K562 (cell line): ENCODE data around the gene DLGAP1. TPM values are rescaled to one million over a fixed set of nuclear protein-coding genes. Genes with fewer than 3 reads are reported as not detected.

Experiments
- ATAC-seq: fragments of 200-7000 bp; cut with Tn5 transposase; 3 replicates; pipeline ENCODE4 v1.9.1; 2020; ENCODE audit warnings: moderate library complexity
- BruUV-seq: library from RNA; stranded (reverse); fragments of 400-500 nt; replicated peaks from 2 replicates; lab custom pipeline; 2021; lab: Mats Ljungman, UMichigan
- CTCF ChIA-PET: fragments of 300-600 bp; formaldehyde crosslinking; extraction: SDS; loops from one replicate; lab custom pipeline; 2021; ENCODE audit warnings: low intra/inter-chr PET ratio; lab: Yijun Ruan, JAX
- POLR2A ChIA-PET: fragments of 300-600, 350-650 bp; sonication (Branson Sonifier 250); formaldehyde crosslinking; extraction: SDS; loops from one replicate; lab custom pipeline; 2021; ENCODE audit warnings: antibody characterized with exemption, inconsistent platforms; lab: Yijun Ruan, JAX
- DNase-seq, 4 experiments: peaks; one replicate each; pipeline versions ENCODE4 v3.0.0 to v3.0.0-alpha.2; 2011 to 2018; ENCODE audit warnings: low spot score in 3 of 4, mixed read lengths in 3 of 4; ENCODE audit errors: extremely low read depth in 1 of 4
- FAIRE-seq: peaks from 2 replicates; lab custom pipeline; 2011; peaks lifted over from hg19 to GRCh38; lab: Jason Lieb, UNC
- H2AFZ ChIP-seq: 2 replicates; pipeline ENCODE4 v1.6.0; 2011; ENCODE audit warnings: low read depth, low read length, control low read depth, inconsistent platforms
- H3K27ac ChIP-seq: fragments of 200-600 bp; 3 replicates; pipeline ENCODE4 v1.8.0; 2011; ENCODE audit warnings: low read depth, mild to moderate bottlenecking, control low read depth, inconsistent platforms, low read length, moderate library complexity, mixed read lengths; ENCODE audit errors: extremely low read depth
- H3K27me3 ChIP-seq, 2 experiments: fragments of 300-600 bp in 1 of 2; 2 replicates in 1 of 2; 3 replicates in 1 of 2; pipeline versions ENCODE4 v1.6.0 to v1.8.0; 2011; ENCODE audit warnings: inconsistent platforms in 2 of 2, low read length in 2 of 2, mild to moderate bottlenecking in 1 of 2, mixed read lengths in 1 of 2, moderate library complexity in 1 of 2; ENCODE audit not compliant: control insufficient read depth in 2 of 2, insufficient read depth in 2 of 2
- H3K36me3 ChIP-seq: fragments of 300-600 bp; 3 replicates; pipeline ENCODE4 v1.8.0; 2011; ENCODE audit warnings: mild to moderate bottlenecking, low read length, inconsistent platforms; ENCODE audit not compliant: control insufficient read depth, insufficient read depth
- H3K4me1 ChIP-seq, 2 experiments: fragments of 200-600 bp in 1 of 2; replicated peaks in 1 of 2; 2 replicates in 1 of 2; 3 replicates in 1 of 2; pipeline versions ENCODE4 v1.5.1 to v1.8.0; 2011; ENCODE audit warnings: inconsistent platforms in 2 of 2, low read length in 2 of 2, mild to moderate bottlenecking in 1 of 2, mixed read lengths in 1 of 2, moderate library complexity in 1 of 2; ENCODE audit not compliant: control insufficient read depth in 2 of 2, insufficient read depth in 2 of 2
- H3K4me2 ChIP-seq: 2 replicates; pipeline ENCODE4 v1.6.1; 2011; ENCODE audit warnings: low read length, control low read depth, inconsistent platforms, mixed read lengths; ENCODE audit not compliant: insufficient read depth
- H3K4me3 ChIP-seq: fragments of 200-600 bp; sonication (generic), shearing (Covaris generic); 2 replicates; pipeline ENCODE4 v1.5.1; 2016; ENCODE audit warnings: control low read depth, inconsistent platforms
- H3K79me2 ChIP-seq: fragments of 200-600 bp; 3 replicates; pipeline ENCODE4 v1.8.0; 2011; ENCODE audit warnings: low read length, inconsistent platforms; ENCODE audit not compliant: control insufficient read depth, insufficient read depth
- H3K9ac ChIP-seq, 2 experiments: 2 replicates each; pipeline versions ENCODE4 v1.6.0 to v1.6.1; 2011; ENCODE audit warnings: low read depth in 2 of 2, low read length in 2 of 2, control low read depth in 1 of 2, inconsistent platforms in 1 of 2, mild to moderate bottlenecking in 1 of 2, mixed read lengths in 1 of 2; ENCODE audit not compliant: insufficient read depth in 1 of 2
- H3K9me1 ChIP-seq: one replicate; pipeline ENCODE4 v1.6.0; 2011; ENCODE audit warnings: inconsistent platforms, mild to moderate bottlenecking, low read length, moderate library complexity; ENCODE audit not compliant: control insufficient read depth, insufficient read depth
- H3K9me3 ChIP-seq: replicated peaks from 2 replicates; pipeline ENCODE4 v1.5.1; 2011; ENCODE audit warnings: low read depth, low read length, inconsistent platforms; ENCODE audit not compliant: control insufficient read depth, insufficient read depth
- H4K20me1 ChIP-seq: replicated peaks from 2 replicates; pipeline ENCODE4 v1.6.1; 2011; ENCODE audit warnings: low read length, inconsistent platforms, mixed read lengths; ENCODE audit not compliant: control insufficient read depth, insufficient read depth
- ELF2 ChIP-seq: fragments of 250-450 bp; sonication (Bioruptor Pico); IDR thresholded peaks from 2 replicates; pipeline ENCODE4 v1.5.0; 2021; ENCODE audit warnings: mild to moderate bottlenecking
- EP400 ChIP-seq: fragments of 450-650 bp; IDR thresholded peaks from 2 replicates; pipeline ENCODE4 v1.6.1; 2017; ENCODE audit warnings: antibody characterized with exemption, mild to moderate bottlenecking, moderate library complexity
- NFXL1 ChIP-seq: fragments of 450-650 bp; formaldehyde crosslinking; IDR thresholded peaks from 2 replicates; pipeline ENCODE4 v1.4.0; 2021; ENCODE audit warnings: mild to moderate bottlenecking
- SAP30 ChIP-seq: fragments of 200-600 bp; sonication (generic); IDR thresholded peaks from 2 replicates; pipeline ENCODE4 v1.6.1; 2012; ENCODE audit warnings: borderline replicate concordance, low read depth, mild to moderate bottlenecking, moderate library complexity, low read length, control low read depth, inconsistent platforms; ENCODE audit not compliant: insufficient read depth, poor library complexity, severe bottlenecking
- ZKSCAN1 ChIP-seq: fragments of 150-350 bp; IDR thresholded peaks from 2 replicates; pipeline ENCODE4 v1.6.1; 2016; ENCODE audit warnings: low read depth, low read length
- ZNF318 ChIP-seq, 2 experiments: fragments of 450-650 bp; IDR thresholded peaks; 2 replicates each; pipeline ENCODE4 v1.6.1; 2016; ENCODE audit warnings: mild to moderate bottlenecking in 2 of 2, borderline replicate concordance in 1 of 2, low read depth in 1 of 2, moderate library complexity in 1 of 2
- ZZZ3 ChIP-seq: fragments of 450-650 bp; IDR thresholded peaks from 2 replicates; pipeline ENCODE4 v1.6.1; 2016; ENCODE audit warnings: antibody characterized with exemption, mild to moderate bottlenecking, moderate library complexity
- WGBS: fragments of 100-300 bp; shearing (Covaris generic); methylation state at CpG from one replicate; pipeline ENCODE4 v1.1.6; 2016; ENCODE audit warnings: low coverage, mixed read lengths; ENCODE audit not compliant: insufficient coverage; ENCODE audit errors: missing lambda C conversion rate; 5-methylcytosine and 5-hydroxymethylcytosine counted together
- in situ Hi-C: fragments of 300-500 bp; cut with MboI; formaldehyde crosslinking; loops from 4 replicates; pipeline ENCODE4 v1.15.0; 2018; ENCODE audit warnings: inconsistent platforms, mixed read lengths
- intact Hi-C: fragments of 100-400 bp; cut with micrococcal nuclease; formaldehyde crosslinking; loops from 2 replicates; pipeline ENCODE4 v1.14.2; 2022
- polyA plus RNA-seq, 8 experiments: library from polyadenylated mRNA; depleted of rRNA in 4 of 8; stranded (reverse) in 5 of 8; unstranded in 3 of 8; fragments of >200 nt; fragmentation: Nextera tagmentation in 2 of 8; fragmentation: Illumina TruSeq in 1 of 8; extraction: Ambion mirVana in 2 of 8; extraction: Trizol in 1 of 8; gene quantifications; 2 replicates each; pipeline versions ENCODE4 v1.2.1 to v1.2.3, GENCODE V29; 2011 to 2014; ENCODE audit warnings: inconsistent platforms in 1 of 8, missing spikeins in 1 of 8
- total RNA-seq, 7 experiments: library from RNA; depleted of rRNA in 6 of 7; stranded (reverse); fragments of >200 nt in 6 of 7; fragmentation: Illumina TruSeq in 2 of 7; extraction: Trizol in 2 of 7; gene quantifications; 2 replicates each; pipeline versions ENCODE4 v1.2.1 to v1.2.3, GENCODE V29; 2011 to 2021; ENCODE audit warnings: low replicate concordance in 1 of 7

Gene DLGAP1
- total and polyA plus RNA-seq, 9 of the 15 experiments (the other 6 are each of a cell fraction or from before 2014, with no cell fraction given) = 0.04 to 0.22 (median 0.08) TPM

GRCh38 chr18:4391859-4392258, 63.2 kb downstream of the DLGAP1 start:
- Histone ChIP-seq H2AFZ (no peak overlapping the region), H3K79me2 (no peaks in the 10 kb centered on the region)
- WGBS = under 1% methylated on average over 6 of the region's 6 CpGs

GRCh38 chr18:4385876-4386275, 69.2 kb downstream of the DLGAP1 start:
- in situ Hi-C loops = no loop called here
- intact Hi-C loops = no loop called here
- no peak for FAIRE-seq
- TF ChIP-seq ZZZ3 (no peak), NFXL1 (CRISPR knock-in tag) (no peak), ZNF318 (IDR thresholded peaks at IDR 0.05; ENCODE audit: borderline replicate concordance in 1 of 2, low read depth in 1 of 2) (no peak), EP400 (no peak)

More at GRCh38 chr18:4391859-4392258, 63.2 kb downstream of the DLGAP1 start:
- H3K4me3 ChIP-seq = no peak overlapping the region
- H3K4me2 ChIP-seq = no peak overlapping the region
- ChIA-PET POLR2A (no interaction called here), CTCF (no interaction called here)
- no peaks in the 10 kb centered on the region for H4K20me1 ChIP-seq
- no TSS peak for BruUV-seq
- in situ Hi-C loops = no loop called here
- H3K4me1 ChIP-seq = no peaks in the 10 kb centered on the region
- no peak for ATAC-seq
- no peaks in the 10 kb centered on the region for H3K27me3 ChIP-seq
- H3K27ac ChIP-seq = no peak overlapping the region
- no peak overlapping the region for H3K9ac ChIP-seq
- H3K9me1 ChIP-seq = no peaks in the 10 kb centered on the region
- FAIRE-seq = no peak
- no peaks in the 10 kb centered on the region for H3K36me3 ChIP-seq
- no peaks in the 10 kb centered on the region; the same call in 1 of the 2 replicates for H3K9me3 ChIP-seq
- TF ChIP-seq SAP30 (no peak), ZKSCAN1 (no peak), ELF2 (CRISPR knock-in tag) (no peak)
- intact Hi-C loops = no loop called here
- no peak for DNase-seq

More at GRCh38 chr18:4385876-4386275, 69.2 kb downstream of the DLGAP1 start:
- H3K27me3 ChIP-seq = no peaks in the 10 kb centered on the region
- BruUV-seq = no TSS peak
- WGBS = 0% methylated on average over 3 of the region's 3 CpGs
- no peak overlapping the region for H2AFZ ChIP-seq
- CTCF ChIA-PET = no interaction called here
- ATAC-seq (no peak), DNase-seq (no peak)
- H3K9me1 ChIP-seq = no peaks in the 10 kb centered on the region
- POLR2A ChIA-PET = no interaction called here
- H3K4me2 ChIP-seq = no peak overlapping the region
- H3K79me2 ChIP-seq = no peaks in the 10 kb centered on the region
- peaks cover 2% of the 10 kb centered on the region; the same call in 1 of the 2 replicates for H3K9me3 ChIP-seq
- H3K27ac ChIP-seq = no peak overlapping the region
- no peaks in the 10 kb centered on the region for H3K4me1 ChIP-seq
- no peaks in the 10 kb centered on the region for H3K36me3 ChIP-seq
- H3K4me3 ChIP-seq = no peak overlapping the region
- H3K9ac ChIP-seq = no peak overlapping the region
- H4K20me1 ChIP-seq = no peaks in the 10 kb centered on the region
